ENCODE data around the gene TMEM164.
A peak's percentile ranks its signal among the peaks of the same experiment; 100 is the strongest.

The TMEM164 gene

DNA sequence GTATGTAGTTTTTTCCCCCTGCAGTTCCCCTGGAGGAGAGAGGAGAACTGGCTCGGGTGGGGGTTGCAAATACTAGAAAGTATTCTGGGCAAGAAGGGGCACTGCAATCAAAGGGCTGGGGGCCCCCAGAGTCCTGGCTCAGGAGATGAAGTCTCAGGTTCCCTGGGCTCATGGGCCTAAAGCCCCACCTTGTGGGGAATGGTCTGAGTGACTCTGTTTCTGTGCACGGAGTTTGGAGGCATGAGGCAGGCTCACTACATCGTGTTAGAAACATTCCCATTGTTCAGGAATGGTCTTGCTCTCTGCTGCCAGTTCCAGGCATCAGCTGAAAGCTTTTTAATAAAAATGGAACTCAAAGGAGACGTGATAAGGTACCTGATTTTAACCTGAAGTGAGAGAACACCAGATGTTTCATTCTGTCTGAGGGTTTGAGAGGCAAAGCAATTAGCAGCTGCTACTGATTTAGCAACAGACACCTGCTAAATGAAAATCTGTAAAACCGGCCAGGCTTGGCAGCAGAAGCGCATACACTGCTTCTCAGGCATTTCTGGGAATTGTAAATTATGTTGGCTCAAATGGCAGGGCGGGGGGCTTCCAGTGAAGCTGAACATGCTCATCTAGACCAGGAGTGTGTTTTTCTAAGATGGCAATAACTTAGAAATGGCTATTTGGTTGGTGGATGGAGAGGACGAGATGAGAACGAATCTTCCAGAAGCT, 122.7 kb downstream of the TMEM164 start:
- Histone ChIP-seq H3K79me1 (ENCODE audit: low read length) (no peaks in the 10 kb centered on the region), H3K56ac (ENCODE audit: low read length) (no peak overlapping the region), H2BK120ac (ENCODE audit: low read depth, low read length) (no peak overlapping the region), H3K4me2 (ENCODE audit: low read length) (no peak overlapping the region), H4K5ac (ENCODE audit: low read length) (no peak overlapping the region), H4K8ac (ENCODE audit: low read depth, low read length) (no peak overlapping the region), H3K36me3 (ENCODE audit: control insufficient read depth, insufficient read depth, low read length) (no peaks in the 10 kb centered on the region), H3K27ac (ENCODE audit: low read depth, low read length) (no peak overlapping the region), H3K27me3 (ENCODE audit: insufficient read depth, low read length, poor library complexity) (no peaks in the 10 kb centered on the region), H3K18ac (ENCODE audit: low read length) (no peak overlapping the region), H3K23ac (ENCODE audit: low read length) (no peak overlapping the region), H3K4ac (ENCODE audit: low read depth, low read length) (no peak overlapping the region), H2BK15ac (replicated peaks; ENCODE audit: low read depth) (no peak overlapping the region), H2BK5ac (ENCODE audit: low read length) (no peak overlapping the region), H3K4me3 (ENCODE audit: low read length) (no peak overlapping the region), H3K79me2 (ENCODE audit: control insufficient read depth, insufficient read depth, low read length) (no peaks in the 10 kb centered on the region), H2AK5ac (ENCODE audit: low read length) (no peak overlapping the region), H3K4me1 (ENCODE audit: control insufficient read depth, low read depth, low read length) (no peaks in the 10 kb centered on the region), H3K9ac (ENCODE audit: low read length) (no peak overlapping the region)
- DNase-seq, result peak; percentile 44
- no CpG with 5 or more reads among the region's 9 CpGs for WGBS (ENCODE audit: extremely low coverage, insufficient coverage, low lambda C conversion rate)

DNA sequence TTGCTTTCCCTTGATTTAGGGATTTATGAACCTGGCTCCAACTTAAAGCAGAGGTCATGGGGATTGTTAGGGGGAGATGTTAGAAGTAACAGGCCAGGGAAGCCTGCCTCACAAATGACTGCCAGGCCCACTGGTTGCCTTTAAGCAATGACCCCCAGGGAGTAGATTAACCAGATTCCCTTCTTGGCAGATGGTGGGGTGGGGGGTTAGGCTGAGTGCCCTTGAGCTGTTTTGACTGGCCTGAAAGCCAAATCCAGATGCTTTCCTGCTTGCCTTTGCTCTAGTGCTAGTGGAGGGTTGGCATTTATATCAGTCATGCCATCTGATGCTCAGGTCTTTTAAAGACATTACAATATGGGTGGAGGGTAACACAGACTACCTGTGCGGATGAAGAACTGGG, 128.1 kb downstream of the TMEM164 start:
- Histone ChIP-seq H2AK5ac (ENCODE audit: low read length) (no peak overlapping the region), H3K18ac (ENCODE audit: low read length) (no peak overlapping the region), H2BK120ac (ENCODE audit: low read depth, low read length) (no peak overlapping the region), H3K4me1 (ENCODE audit: control insufficient read depth, low read depth, low read length) (no peaks in the 10 kb centered on the region), H3K27ac (ENCODE audit: low read depth, low read length) (no peak overlapping the region), H2BK15ac (replicated peaks; ENCODE audit: low read depth) (no peak overlapping the region), H3K4me2 (ENCODE audit: low read length) (no peak overlapping the region), H3K79me2 (ENCODE audit: control insufficient read depth, insufficient read depth, low read length) (no peaks in the 10 kb centered on the region), H3K23ac (ENCODE audit: low read length) (no peak overlapping the region), H2BK5ac (ENCODE audit: low read length) (no peak overlapping the region), H3K27me3 (ENCODE audit: insufficient read depth, low read length, poor library complexity) (no peaks in the 10 kb centered on the region), H4K5ac (ENCODE audit: low read length) (no peak overlapping the region), H4K8ac (ENCODE audit: low read depth, low read length) (no peak overlapping the region), H3K4me3 (ENCODE audit: low read length) (no peak overlapping the region), H3K56ac (ENCODE audit: low read length) (no peak overlapping the region), H3K9ac (ENCODE audit: low read length) (no peak overlapping the region), H3K79me1 (ENCODE audit: low read length) (no peaks in the 10 kb centered on the region), H3K4ac (ENCODE audit: low read depth, low read length) (no peak overlapping the region), H3K36me3 (ENCODE audit: control insufficient read depth, insufficient read depth, low read length) (no peaks in the 10 kb centered on the region)
- WGBS (ENCODE audit: extremely low coverage, insufficient coverage, low lambda C conversion rate), result no CpG with 5 or more reads among the region's 1 CpG
- DNase-seq, result peak; percentile 4

GRCh38 chrX:110132450-110133114, 129.7 kb downstream of the TMEM164 start:
- Histone ChIP-seq H4K5ac (ENCODE audit: low read length) (no peak overlapping the region), H3K56ac (ENCODE audit: low read length) (no peak overlapping the region), H3K4me1 (ENCODE audit: control insufficient read depth, low read depth, low read length) (no peaks in the 10 kb centered on the region), H3K79me1 (ENCODE audit: low read length) (no peaks in the 10 kb centered on the region), H4K8ac (ENCODE audit: low read depth, low read length) (no peak overlapping the region), H2BK5ac (ENCODE audit: low read length) (no peak overlapping the region), H2BK120ac (ENCODE audit: low read depth, low read length) (no peak overlapping the region), H3K36me3 (ENCODE audit: control insufficient read depth, insufficient read depth, low read length) (no peaks in the 10 kb centered on the region), H2BK15ac (replicated peaks; ENCODE audit: low read depth) (no peak overlapping the region), H3K4ac (ENCODE audit: low read depth, low read length) (no peak overlapping the region), H3K23ac (ENCODE audit: low read length) (no peak overlapping the region), H2AK5ac (ENCODE audit: low read length) (no peak overlapping the region), H3K4me2 (ENCODE audit: low read length) (no peak overlapping the region), H3K9ac (ENCODE audit: low read length) (no peak overlapping the region), H3K18ac (ENCODE audit: low read length) (no peak overlapping the region), H3K79me2 (ENCODE audit: control insufficient read depth, insufficient read depth, low read length) (no peaks in the 10 kb centered on the region), H3K27me3 (ENCODE audit: insufficient read depth, low read length, poor library complexity) (no peaks in the 10 kb centered on the region), H3K27ac (ENCODE audit: low read depth, low read length) (no peak overlapping the region), H3K4me3 (ENCODE audit: low read length) (no peak overlapping the region)
- no CpG with 5 or more reads among the region's 1 CpG for WGBS (ENCODE audit: extremely low coverage, insufficient coverage, low lambda C conversion rate)
- DNase-seq, result no peak

DNA sequence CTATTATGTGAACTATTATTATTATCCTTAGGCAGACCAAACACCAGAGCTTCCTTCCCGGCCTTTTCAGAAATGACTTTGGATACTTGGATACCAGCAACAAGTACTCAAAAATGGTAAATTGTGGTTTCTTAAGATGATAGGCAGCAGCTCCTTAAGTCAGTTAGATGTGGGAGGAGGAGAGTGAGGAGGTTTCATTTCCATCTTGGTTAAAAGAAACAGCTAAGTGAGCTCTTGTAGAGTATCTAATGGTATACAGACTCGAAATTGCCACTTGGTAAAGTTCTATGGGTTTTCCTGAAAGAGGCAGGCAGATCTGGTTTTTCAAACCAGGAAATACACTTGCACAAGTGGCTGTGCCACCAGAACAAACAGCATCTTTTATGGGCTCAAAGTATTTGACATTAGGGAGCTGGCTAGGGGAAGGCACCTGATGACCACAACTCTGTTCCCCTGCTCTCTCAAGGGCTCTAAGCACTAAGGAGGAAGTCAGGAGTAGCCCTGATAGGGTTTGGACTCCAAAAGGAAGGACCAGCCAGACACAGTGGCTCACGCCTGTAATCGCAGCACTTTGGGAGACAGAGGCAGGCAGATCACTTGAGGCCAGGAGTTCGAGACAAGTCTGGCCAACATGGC, 130.9 kb downstream of the TMEM164 start:
- no peaks in the 10 kb centered on the region for H3K4me1 ChIP-seq (ENCODE audit: control insufficient read depth, low read depth, low read length)

GRCh38 chrX:110135618-110136017, 132.7 kb downstream of the TMEM164 start:
- Histone ChIP-seq H3K56ac (ENCODE audit: low read length) (no peak overlapping the region), H2BK120ac (ENCODE audit: low read depth, low read length) (no peak overlapping the region), H3K4me3 (ENCODE audit: low read length) (no peak overlapping the region), H3K79me1 (ENCODE audit: low read length) (no peaks in the 10 kb centered on the region), H3K4me2 (ENCODE audit: low read length) (no peak overlapping the region), H3K79me2 (ENCODE audit: control insufficient read depth, insufficient read depth, low read length) (no peaks in the 10 kb centered on the region), H3K4ac (ENCODE audit: low read depth, low read length) (no peak overlapping the region), H3K27me3 (ENCODE audit: insufficient read depth, low read length, poor library complexity) (no peaks in the 10 kb centered on the region), H2AK5ac (ENCODE audit: low read length) (no peak overlapping the region), H3K4me1 (ENCODE audit: control insufficient read depth, low read depth, low read length) (peaks cover 2% of the 10 kb centered on the region), H3K23ac (ENCODE audit: low read length) (no peak overlapping the region), H4K5ac (ENCODE audit: low read length) (no peak overlapping the region), H2BK5ac (ENCODE audit: low read length) (no peak overlapping the region), H3K27ac (ENCODE audit: low read depth, low read length) (no peak overlapping the region), H3K18ac (ENCODE audit: low read length) (no peak overlapping the region), H3K9ac (ENCODE audit: low read length) (no peak overlapping the region), H2BK15ac (replicated peaks; ENCODE audit: low read depth) (no peak overlapping the region), H4K8ac (ENCODE audit: low read depth, low read length) (no peak overlapping the region), H3K36me3 (ENCODE audit: control insufficient read depth, insufficient read depth, low read length) (no peaks in the 10 kb centered on the region)
- WGBS (ENCODE audit: extremely low coverage, insufficient coverage, low lambda C conversion rate), result 100% methylated on average over 1 of the region's 1 CpG
- no peak for DNase-seq

More for the DNA sequence above, 130.9 kb downstream of the TMEM164 start:
- Histone ChIP-seq H3K36me3 (ENCODE audit: control insufficient read depth, insufficient read depth, low read length) (no peaks in the 10 kb centered on the region), H3K27me3 (ENCODE audit: insufficient read depth, low read length, poor library complexity) (no peaks in the 10 kb centered on the region), H3K56ac (ENCODE audit: low read length) (no peak overlapping the region), H2BK5ac (ENCODE audit: low read length) (no peak overlapping the region), H3K4ac (ENCODE audit: low read depth, low read length) (no peak overlapping the region), H4K5ac (ENCODE audit: low read length) (no peak overlapping the region), H3K18ac (ENCODE audit: low read length) (no peak overlapping the region), H3K4me2 (ENCODE audit: low read length) (no peak overlapping the region), H3K4me3 (ENCODE audit: low read length) (no peak overlapping the region), H4K8ac (ENCODE audit: low read depth, low read length) (no peak overlapping the region), H2BK120ac (ENCODE audit: low read depth, low read length) (no peak overlapping the region), H3K9ac (ENCODE audit: low read length) (no peak overlapping the region), H3K79me1 (ENCODE audit: low read length) (no peaks in the 10 kb centered on the region), H2BK15ac (replicated peaks; ENCODE audit: low read depth) (no peak overlapping the region), H3K23ac (ENCODE audit: low read length) (no peak overlapping the region), H2AK5ac (ENCODE audit: low read length) (no peak overlapping the region), H3K79me2 (ENCODE audit: control insufficient read depth, insufficient read depth, low read length) (no peaks in the 10 kb centered on the region), H3K27ac (ENCODE audit: low read depth, low read length) (no peak overlapping the region)
- DNase-seq, result no peak
- WGBS (ENCODE audit: extremely low coverage, insufficient coverage, low lambda C conversion rate), result no CpG with 5 or more reads among the region's 5 CpGs
